Skeletal muscle tissue (tissue), 4 donors: ENCODE measurements around the gene NELL2. TPM values are rescaled to one million over a fixed set of nuclear protein-coding genes. Genes with fewer than 3 reads are reported as not detected.

Source experiments
- H3K27ac ChIP-seq: one replicate; pipeline ENCODE4 v1.7.0; 2013; ENCODE audit warnings: mild to moderate bottlenecking, low read depth, low read length, inconsistent platforms
- H3K27me3 ChIP-seq, 3 donors: one replicate each; pipeline ENCODE4 v1.7.0; 2013; ENCODE audit warnings: low read length in 3 of 3; ENCODE audit not compliant: control insufficient read depth in 3 of 3, insufficient read depth in 3 of 3
- H3K36me3 ChIP-seq, 3 donors: one replicate each; pipeline ENCODE4 v1.7.0; 2013; ENCODE audit warnings: low read length in 3 of 3; ENCODE audit not compliant: control insufficient read depth in 3 of 3, insufficient read depth in 3 of 3
- H3K4me1 ChIP-seq, 3 donors: one replicate each; pipeline ENCODE4 v1.7.0; 2013; ENCODE audit warnings: low read length in 3 of 3, mild to moderate bottlenecking in 3 of 3; ENCODE audit not compliant: control insufficient read depth in 3 of 3, insufficient read depth in 3 of 3
- H3K4me3 ChIP-seq, 3 donors: one replicate each; pipeline ENCODE4 v1.7.0; 2013; ENCODE audit warnings: low read length in 3 of 3
- H3K9ac ChIP-seq, 3 donors: one replicate each; pipeline ENCODE4 v1.7.0; 2013; ENCODE audit warnings: low read length in 3 of 3, mild to moderate bottlenecking in 3 of 3, moderate library complexity in 2 of 3, low read depth in 1 of 3
- H3K9me3 ChIP-seq, 3 donors: one replicate each; pipeline ENCODE4 v1.7.0; 2013; ENCODE audit warnings: low read length in 3 of 3; ENCODE audit not compliant: control insufficient read depth in 3 of 3
- total RNA-seq: library from RNA; depleted of rRNA; stranded (reverse); fragments of >200 nt; gene quantifications from one replicate; pipeline ENCODE4 v1.2.3, GENCODE V29; 2014
- donor health status: Osteomylitis.

Gene NELL2
- total RNA-seq, 1 donor from 2014 or later, result 1.0 TPM

DNA sequence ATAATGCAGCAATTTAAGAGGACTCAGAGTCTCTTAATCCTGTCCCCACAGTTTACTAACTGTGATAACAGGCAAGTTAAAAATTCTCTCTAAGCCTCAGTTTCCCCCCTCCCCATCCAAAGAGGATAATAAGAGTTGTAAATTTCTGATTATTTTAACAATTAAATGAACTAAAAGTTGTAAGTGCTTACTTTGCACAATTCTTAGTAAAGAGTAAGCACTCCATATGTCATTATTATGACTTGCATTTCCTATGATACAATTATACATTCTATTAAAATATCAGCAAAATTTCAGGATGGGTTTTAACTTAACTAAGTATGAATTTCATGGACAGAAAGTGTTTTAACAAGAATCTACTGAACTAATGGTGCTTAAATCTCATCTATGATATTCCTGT lies 80.1 kb downstream of the NELL2 start:
- H3K9me3 ChIP-seq, result no peaks in the 10 kb centered on the region

DNA sequence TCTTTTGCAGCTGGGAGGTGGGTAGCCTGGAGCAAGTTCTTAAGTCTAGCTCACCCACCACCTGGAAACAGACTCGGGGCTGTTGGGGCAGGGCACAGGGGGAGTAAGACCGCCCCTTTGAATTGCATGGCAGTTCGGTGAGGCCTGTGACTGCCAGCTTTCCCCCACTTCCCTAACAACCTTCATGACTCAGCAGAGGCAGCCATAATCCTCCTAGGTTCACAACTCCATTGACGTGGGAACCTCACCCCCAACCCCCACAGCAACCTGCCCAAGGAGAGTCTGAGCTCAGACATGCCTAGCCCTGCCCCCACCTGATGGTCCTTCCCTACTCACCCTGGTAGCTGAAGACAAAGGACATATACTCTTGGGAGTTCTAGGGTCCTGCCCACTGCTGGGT lies 87.4 kb downstream of the NELL2 start:
- no peak overlapping the region for H3K4me3 ChIP-seq
- no peaks in the 10 kb centered on the region for H3K36me3 ChIP-seq
- H3K9me3 ChIP-seq, result peaks cover 0 to 2% (median 0%) of the 10 kb centered on the region in 3 donors
- H3K4me1 ChIP-seq, result no peaks in the 10 kb centered on the region
- H3K27me3 ChIP-seq, result no peaks in the 10 kb centered on the region
- no peak overlapping the region for H3K9ac ChIP-seq
- no peak overlapping the region for H3K27ac ChIP-seq

More for the DNA sequence above, 80.1 kb downstream of the NELL2 start:
- H3K4me3 ChIP-seq, result no peak overlapping the region
- no peak overlapping the region for H3K9ac ChIP-seq
- H3K27ac ChIP-seq, result no peak overlapping the region
- H3K27me3 ChIP-seq, result no peaks in the 10 kb centered on the region
- H3K36me3 ChIP-seq, result no peaks in the 10 kb centered on the region
- H3K4me1 ChIP-seq, result no peaks in the 10 kb centered on the region

DNA sequence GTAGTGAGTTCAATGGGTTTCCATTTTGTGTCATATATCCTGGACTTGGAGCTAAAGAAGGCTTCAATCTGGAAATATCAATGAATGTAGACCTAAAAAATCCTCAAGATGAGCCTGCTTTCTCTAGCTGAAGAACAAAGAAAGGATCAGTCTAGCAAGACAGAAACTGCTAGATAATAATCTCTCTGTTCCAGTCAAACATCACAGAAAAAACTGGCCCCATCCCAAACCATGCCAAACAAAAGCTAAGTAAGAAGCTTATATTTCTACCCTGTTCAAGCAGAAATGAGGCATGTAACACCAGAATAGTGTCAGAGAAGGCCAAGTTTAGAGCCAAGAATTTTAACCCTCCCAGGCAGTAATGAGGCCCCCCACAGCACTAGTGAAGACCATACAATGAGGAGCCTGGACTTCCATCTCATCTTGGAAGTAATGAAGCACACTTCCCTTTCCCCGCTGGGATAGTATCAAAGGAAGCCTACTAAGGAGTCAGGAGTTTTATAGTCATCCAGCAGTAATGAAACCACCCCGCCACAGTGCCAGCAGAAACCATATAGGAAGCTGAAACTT lies 95.8 kb downstream of the NELL2 start:
- H3K9ac ChIP-seq, result no peak overlapping the region

DNA sequence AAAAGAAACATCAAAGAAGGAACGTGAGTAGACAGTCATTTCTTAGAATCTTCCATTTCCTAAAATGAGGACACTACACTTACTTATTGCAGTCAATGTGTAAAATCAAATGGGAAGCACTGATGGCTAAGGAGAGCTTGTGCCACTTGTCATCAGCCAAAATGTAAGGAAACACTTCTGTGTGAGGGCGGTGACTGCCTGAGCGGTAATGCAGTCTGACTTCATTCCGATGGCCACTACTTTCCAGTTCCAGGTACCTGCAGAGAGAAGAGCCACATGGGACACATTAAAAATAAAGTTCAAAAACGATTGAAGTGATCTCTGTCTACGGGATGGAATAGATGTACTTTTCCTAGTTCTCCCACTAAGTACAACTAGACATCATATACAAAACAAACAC lies 96.3 kb downstream of the NELL2 start:
- no peak overlapping the region for H3K4me3 ChIP-seq
- no peaks in the 10 kb centered on the region for H3K36me3 ChIP-seq
- no peaks in the 10 kb centered on the region for H3K9me3 ChIP-seq
- H3K9ac ChIP-seq, result no peak overlapping the region
- H3K4me1 ChIP-seq, result no peaks in the 10 kb centered on the region
- no peaks in the 10 kb centered on the region for H3K27me3 ChIP-seq
- no peak overlapping the region for H3K27ac ChIP-seq

More for the DNA sequence above, 95.8 kb downstream of the NELL2 start:
- no peaks in the 10 kb centered on the region for H3K9me3 ChIP-seq
- H3K27me3 ChIP-seq, result no peaks in the 10 kb centered on the region
- H3K36me3 ChIP-seq, result no peaks in the 10 kb centered on the region
- H3K27ac ChIP-seq, result no peak overlapping the region
- no peak overlapping the region for H3K4me3 ChIP-seq
- no peaks in the 10 kb centered on the region for H3K4me1 ChIP-seq

DNA sequence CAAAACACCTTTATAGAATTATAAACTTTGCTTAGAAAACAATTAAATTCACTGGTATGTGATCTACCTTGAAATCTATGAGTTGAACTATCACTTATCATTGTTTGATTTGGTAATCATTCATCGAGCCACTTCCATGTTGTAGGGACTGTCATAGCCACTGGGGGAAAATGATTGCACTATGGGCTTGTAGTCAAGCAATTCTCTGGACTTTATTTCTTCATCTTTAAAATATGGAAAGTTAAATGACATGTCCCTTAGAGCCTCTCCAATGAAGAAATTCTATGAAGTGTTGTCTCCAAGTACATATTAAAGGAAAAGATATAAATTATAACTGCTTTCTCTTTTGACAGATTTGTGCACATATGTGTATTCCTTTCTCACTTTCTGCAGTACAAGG lies 97.3 kb downstream of the NELL2 start:
- Histone ChIP-seq H3K4me3 (no peak overlapping the region), H3K9me3 (no peaks in the 10 kb centered on the region), H3K36me3 (no peaks in the 10 kb centered on the region), H3K27ac (no peak overlapping the region), H3K9ac (no peak overlapping the region), H3K4me1 (no peaks in the 10 kb centered on the region), H3K27me3 (no peaks in the 10 kb centered on the region)

DNA sequence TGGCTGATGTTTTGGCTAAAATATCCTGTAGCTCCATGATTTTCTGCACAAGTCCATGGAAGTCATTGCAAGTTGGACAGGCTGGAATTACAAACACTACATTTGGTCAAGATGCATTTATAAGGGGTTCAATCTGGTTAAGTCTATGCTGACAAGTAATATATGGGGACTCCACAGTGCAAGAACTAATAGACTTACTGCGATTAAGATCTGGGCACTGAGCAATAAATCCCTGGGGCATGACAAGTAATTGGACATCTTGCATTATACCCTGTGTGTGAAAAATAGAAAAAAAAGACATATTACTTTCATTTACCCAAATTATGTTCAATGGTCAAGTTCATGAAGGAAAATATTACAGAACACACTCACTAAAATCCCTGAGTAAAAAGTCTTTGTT lies 99.1 kb downstream of the NELL2 start:
- Histone ChIP-seq H3K4me1 (no peaks in the 10 kb centered on the region), H3K27ac (no peak overlapping the region), H3K4me3 (no peak overlapping the region), H3K27me3 (no peaks in the 10 kb centered on the region), H3K9ac (no peak overlapping the region), H3K36me3 (no peaks in the 10 kb centered on the region), H3K9me3 (no peaks in the 10 kb centered on the region)

DNA sequence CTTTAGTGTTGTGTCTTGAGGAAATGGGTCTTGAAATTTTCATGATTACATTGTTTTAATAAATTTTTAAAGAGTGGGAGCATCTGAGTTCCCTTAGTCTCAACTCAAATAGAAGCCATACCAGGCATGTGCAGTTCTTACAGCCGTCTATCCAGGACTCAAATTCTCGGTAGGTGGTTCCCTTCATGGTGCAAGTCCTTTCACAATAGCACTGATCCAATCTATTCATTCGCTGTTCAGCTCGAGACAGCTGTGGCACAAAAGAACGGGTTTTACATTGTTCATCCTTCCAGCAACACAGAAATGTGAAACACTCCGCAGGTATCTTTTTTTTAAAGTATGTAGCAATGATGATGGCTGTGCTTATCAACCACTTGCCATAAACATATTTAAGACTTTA lies 100.2 kb downstream of the NELL2 start:
- no peaks in the 10 kb centered on the region for H3K9me3 ChIP-seq
- H3K4me3 ChIP-seq, result no peak overlapping the region
- H3K9ac ChIP-seq, result no peak overlapping the region
- no peak overlapping the region for H3K27ac ChIP-seq
- no peaks in the 10 kb centered on the region for H3K4me1 ChIP-seq
- H3K27me3 ChIP-seq, result no peaks in the 10 kb centered on the region
- H3K36me3 ChIP-seq, result no peaks in the 10 kb centered on the region

DNA sequence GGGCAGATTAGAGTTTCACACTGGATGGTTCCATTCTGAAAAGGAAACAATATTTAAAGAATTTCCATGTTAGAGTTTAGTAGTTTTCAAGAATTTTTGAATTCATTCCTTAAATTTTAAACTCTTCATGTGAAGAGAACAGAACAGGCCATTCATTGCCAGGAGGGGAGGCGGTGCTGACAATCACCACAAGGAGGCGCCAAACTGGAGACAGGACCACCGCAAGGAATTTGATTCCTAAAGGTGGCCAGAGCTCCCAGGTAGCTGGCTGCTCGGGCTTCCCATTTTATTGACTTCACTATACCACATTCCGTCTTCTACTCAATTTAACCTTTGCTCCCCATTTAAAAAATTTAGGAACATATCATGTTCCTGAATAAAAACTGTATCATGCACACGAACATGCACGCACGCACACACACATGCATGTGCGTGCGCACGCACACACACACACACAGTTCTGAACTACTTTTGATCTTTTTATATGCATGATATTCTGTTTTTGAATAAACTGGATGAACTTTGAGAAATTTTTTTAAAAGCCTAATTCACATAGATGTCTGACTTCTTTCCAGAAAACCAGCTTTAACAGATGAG lies 101.2 kb downstream of the NELL2 start:
- no peaks in the 10 kb centered on the region for H3K4me1 ChIP-seq
- no peaks in the 10 kb centered on the region for H3K9me3 ChIP-seq
- H3K4me3 ChIP-seq, result no peak overlapping the region
- H3K9ac ChIP-seq, result no peak overlapping the region
- H3K27ac ChIP-seq, result no peak overlapping the region
- H3K27me3 ChIP-seq, result no peaks in the 10 kb centered on the region
- no peaks in the 10 kb centered on the region for H3K36me3 ChIP-seq

DNA sequence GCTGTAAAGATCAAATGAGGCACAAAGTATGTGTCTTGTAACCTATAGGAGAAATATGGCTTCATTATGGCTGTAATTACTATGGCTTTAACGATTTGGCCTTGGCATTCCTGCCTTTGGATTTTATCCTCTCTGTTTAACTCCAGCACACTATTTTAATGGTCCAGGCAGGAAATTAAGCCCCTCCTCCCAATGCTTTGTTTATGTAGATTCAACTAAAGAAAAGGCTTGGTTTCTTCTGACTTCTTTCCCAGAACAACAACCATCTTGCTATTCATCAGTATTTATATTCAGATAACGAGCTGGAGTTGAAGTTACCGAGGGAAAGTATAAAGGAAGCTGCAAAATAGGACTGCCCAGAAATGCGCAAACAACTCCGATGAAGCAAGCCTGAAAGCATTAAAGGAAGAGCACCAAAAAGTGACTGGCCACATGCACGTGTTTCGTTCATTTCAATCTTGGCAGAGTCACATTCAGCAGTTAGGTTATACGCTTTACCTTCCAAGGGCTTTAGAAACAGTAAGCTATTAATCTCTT lies 104.6 kb downstream of the NELL2 start:
- Histone ChIP-seq H3K4me3 (no peak overlapping the region), H3K27me3 (no peaks in the 10 kb centered on the region), H3K36me3 (no peaks in the 10 kb centered on the region), H3K4me1 (no peaks in the 10 kb centered on the region), H3K9me3 (no peaks in the 10 kb centered on the region), H3K9ac (no peak overlapping the region), H3K27ac (no peak overlapping the region)

DNA sequence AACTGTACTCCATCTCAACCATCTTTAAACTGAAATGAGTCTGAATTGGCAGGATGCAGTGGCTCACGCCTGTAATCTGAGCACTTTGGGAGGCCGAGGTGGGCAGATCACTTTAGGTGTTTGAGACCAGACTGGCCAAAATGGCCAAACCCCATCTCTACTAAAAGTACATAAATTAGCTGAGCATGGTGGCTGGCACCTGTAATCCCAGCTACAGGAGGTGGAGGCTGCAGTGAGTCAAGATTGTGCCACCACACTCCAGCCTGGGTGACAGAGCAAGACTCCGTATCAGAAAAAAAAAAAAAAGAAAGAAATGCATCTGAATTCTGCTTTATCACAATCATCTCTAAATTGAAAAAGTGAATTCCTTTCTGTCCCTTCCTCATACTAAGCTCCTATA lies 110.3 kb downstream of the NELL2 start:
- Histone ChIP-seq H3K9me3 (no peaks in the 10 kb centered on the region), H3K4me1 (no peaks in the 10 kb centered on the region), H3K4me3 (no peak overlapping the region), H3K27me3 (no peaks in the 10 kb centered on the region), H3K9ac (no peak overlapping the region), H3K36me3 (no peaks in the 10 kb centered on the region), H3K27ac (no peak overlapping the region)
